Neuronal stem cell (in vitro differentiated cells): Measurements from ENCODE around the gene AMBRA1.
"Not testable (repeated sequence)": the region's sequence is repeated elsewhere in the genome, so short reads cannot be mapped to it uniquely, and the experiment has no call there.

Experiments
- DNase-seq: peaks from one replicate; pipeline ENCODE4 v3.0.0-alpha.2; 2013; ENCODE audit warnings: low spot score
- H2AFZ ChIP-seq: one replicate; pipeline ENCODE4 v1.6.1; 2013; ENCODE audit warnings: mild to moderate bottlenecking, low read length, inconsistent platforms
- H2AK5ac ChIP-seq: 2 replicates; pipeline ENCODE4 v1.6.1; 2013; ENCODE audit warnings: low read depth, mild to moderate bottlenecking, inconsistent platforms, low read length, moderate library complexity, mixed read lengths
- H2BK120ac ChIP-seq: 2 replicates; pipeline ENCODE4 v1.6.1; 2013; ENCODE audit warnings: low read depth, mild to moderate bottlenecking, inconsistent platforms, low read length, moderate library complexity, mixed read lengths
- H2BK12ac ChIP-seq: one replicate; pipeline ENCODE4 v1.6.1; 2013; ENCODE audit warnings: low read length, inconsistent platforms
- H2BK15ac ChIP-seq: 2 replicates; pipeline ENCODE4 v1.6.1; 2013; ENCODE audit warnings: mild to moderate bottlenecking, low read length, inconsistent platforms, mixed read lengths
- H2BK5ac ChIP-seq: one replicate; pipeline ENCODE4 v1.6.1; 2013; ENCODE audit warnings: inconsistent platforms, mild to moderate bottlenecking, low read length, moderate library complexity
- H3K14ac ChIP-seq: one replicate; pipeline ENCODE4 v1.6.1; 2013; ENCODE audit warnings: low read length, inconsistent platforms
- H3K18ac ChIP-seq: 2 replicates; pipeline ENCODE4 v1.6.1; 2013; ENCODE audit warnings: low read length, inconsistent platforms
- H3K23ac ChIP-seq: 2 replicates; pipeline ENCODE4 v1.6.1; 2013; ENCODE audit warnings: low read depth, mild to moderate bottlenecking, mixed read lengths, low read length, inconsistent platforms; ENCODE audit not compliant: poor library complexity
- H3K27ac ChIP-seq: replicated peaks from 3 replicates; pipeline ENCODE4 v1.5.1; 2013; ENCODE audit warnings: low read length, inconsistent platforms
- H3K27me3 ChIP-seq, 3 experiments: 2 replicates each; pipeline ENCODE4 v1.6.1; 2013; ENCODE audit warnings: low read length in 3 of 3, mild to moderate bottlenecking in 2 of 3, inconsistent platforms in 1 of 3, low read depth in 1 of 3, mixed read lengths in 1 of 3, moderate library complexity in 1 of 3; ENCODE audit not compliant: control insufficient read depth in 3 of 3, insufficient read depth in 3 of 3
- H3K36me3 ChIP-seq, 2 donors: replicated peaks in 1 of 2; 2 replicates each; pipeline ENCODE4 v1.6.1; 2013; ENCODE audit warnings: low read length in 2 of 2; ENCODE audit not compliant: control insufficient read depth in 2 of 2, insufficient read depth in 2 of 2
- H3K4ac ChIP-seq: 2 replicates; pipeline ENCODE4 v1.6.1; 2013; ENCODE audit warnings: inconsistent platforms, mild to moderate bottlenecking, low read length, moderate library complexity
- H3K4me1 ChIP-seq, 2 donors: 1 replicate in 1 of 2; 2 replicates in 1 of 2; pipeline ENCODE4 v1.6.1; 2013; ENCODE audit warnings: low read length in 2 of 2, low read depth in 1 of 2; ENCODE audit not compliant: control insufficient read depth in 2 of 2, insufficient read depth in 1 of 2
- H3K4me2 ChIP-seq: one replicate; pipeline ENCODE4 v1.6.1; 2013; ENCODE audit warnings: mild to moderate bottlenecking, low read length, inconsistent platforms; ENCODE audit not compliant: insufficient read depth, poor library complexity, severe bottlenecking
- H3K4me3 ChIP-seq, 2 donors: 2 replicates each; pipeline ENCODE4 v1.5.1; 2013; ENCODE audit warnings: low read length in 2 of 2, mild to moderate bottlenecking in 2 of 2, inconsistent platforms in 1 of 2, moderate library complexity in 1 of 2
- H3K79me1 ChIP-seq: one replicate; pipeline ENCODE4 v1.6.1; 2013; ENCODE audit warnings: low read depth, mild to moderate bottlenecking, inconsistent platforms, low read length, moderate library complexity
- H3K9ac ChIP-seq: one replicate; pipeline ENCODE4 v1.6.1; 2013; ENCODE audit warnings: mild to moderate bottlenecking, low read depth, low read length, inconsistent platforms; ENCODE audit not compliant: poor library complexity
- H3K9me3 ChIP-seq, 2 donors: replicated peaks in 1 of 2; 2 replicates each; pipeline versions ENCODE3 to v1.6.1; 2013; ENCODE audit warnings: low read length in 2 of 2, mild to moderate bottlenecking in 2 of 2, inconsistent platforms in 1 of 2, low read depth in 1 of 2, mixed read lengths in 1 of 2, moderate library complexity in 1 of 2; ENCODE audit not compliant: control insufficient read depth in 2 of 2, insufficient read depth in 1 of 2
- H4K8ac ChIP-seq: one replicate; pipeline ENCODE4 v1.6.1; 2013; ENCODE audit warnings: low read depth, mild to moderate bottlenecking, inconsistent platforms, low read length, moderate library complexity
- H4K91ac ChIP-seq: one replicate; pipeline ENCODE4 v1.6.1; 2013; ENCODE audit warnings: low read length, low read depth, mild to moderate bottlenecking, inconsistent platforms; ENCODE audit not compliant: poor library complexity
- WGBS, 2 donors: extraction: QIAGEN DNeasy Blood & Tissue Kit; methylation state at CpG; one replicate each; pipeline ENCODE4 v1.1.7; 2013; ENCODE audit warnings: missing lambda C conversion rate in 2 of 2, mixed read lengths in 1 of 2; ENCODE audit not compliant: insufficient read length in 2 of 2, insufficient replicate concordance in 1 of 2; ENCODE audit errors: extremely low coverage in 2 of 2; 5-methylcytosine and 5-hydroxymethylcytosine counted together

Gene AMBRA1

DNA sequence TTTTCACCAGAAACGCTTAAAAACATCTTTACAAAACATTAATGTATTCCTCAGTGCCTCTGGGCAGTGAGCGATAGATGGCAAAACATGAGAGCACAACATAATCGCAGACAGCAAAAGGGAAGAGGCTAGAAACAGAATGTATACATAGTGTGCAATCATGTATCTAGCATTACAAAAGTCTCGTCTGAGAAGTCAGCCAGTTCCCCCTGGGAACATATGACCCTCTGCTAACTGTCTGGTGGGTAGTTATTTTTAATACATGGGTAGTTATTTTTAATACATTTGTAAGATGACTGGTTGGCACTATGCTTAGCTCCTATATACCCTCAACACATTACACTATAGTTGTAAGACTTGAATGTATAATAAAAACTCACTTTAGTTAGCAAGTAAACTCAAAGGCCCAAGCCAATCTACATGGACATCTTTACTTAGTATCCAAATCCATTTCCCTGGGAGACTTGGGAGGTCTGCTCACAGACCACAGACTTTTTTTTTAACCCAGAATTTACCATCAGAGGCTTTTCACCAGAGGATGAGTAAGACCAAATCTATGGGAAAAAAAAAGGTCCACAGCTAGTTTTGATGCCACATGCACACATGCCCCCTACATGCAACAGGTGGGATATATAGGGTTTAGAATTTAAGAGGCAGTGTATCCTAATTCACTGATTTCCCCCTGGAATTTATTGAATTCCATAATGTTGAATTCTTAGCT is 71.7 kb downstream of the AMBRA1 start:
- Histone ChIP-seq H3K4me2 (no peak overlapping the region), H3K27ac (no peak overlapping the region), H3K4me1 (peaks cover 2 to 10% of the 10 kb centered on the region in 2 donors), H4K8ac (no peak overlapping the region), H2BK5ac (no peak overlapping the region), H3K18ac (no peak overlapping the region), H2BK120ac (no peak overlapping the region), H3K4ac (no peak overlapping the region), H2BK15ac (no peak overlapping the region), H3K14ac (no peak overlapping the region), H4K91ac (no peak overlapping the region), H3K36me3 (no peaks in the 10 kb centered on the region), H3K79me1 (no peaks in the 10 kb centered on the region), H3K9ac (no peak overlapping the region), H3K4me3 (no peak overlapping the region), H2AK5ac (no peak overlapping the region), H3K23ac (no peak overlapping the region), H2BK12ac (no peak overlapping the region), H2AFZ (no peak overlapping the region), H3K27me3 (no peaks in the 10 kb centered on the region), H3K9me3 (no peaks in the 10 kb centered on the region)
- DNase-seq, result no peak
- WGBS, 2 donors, result no CpG with 5 or more reads among the region's 4 CpGs

DNA sequence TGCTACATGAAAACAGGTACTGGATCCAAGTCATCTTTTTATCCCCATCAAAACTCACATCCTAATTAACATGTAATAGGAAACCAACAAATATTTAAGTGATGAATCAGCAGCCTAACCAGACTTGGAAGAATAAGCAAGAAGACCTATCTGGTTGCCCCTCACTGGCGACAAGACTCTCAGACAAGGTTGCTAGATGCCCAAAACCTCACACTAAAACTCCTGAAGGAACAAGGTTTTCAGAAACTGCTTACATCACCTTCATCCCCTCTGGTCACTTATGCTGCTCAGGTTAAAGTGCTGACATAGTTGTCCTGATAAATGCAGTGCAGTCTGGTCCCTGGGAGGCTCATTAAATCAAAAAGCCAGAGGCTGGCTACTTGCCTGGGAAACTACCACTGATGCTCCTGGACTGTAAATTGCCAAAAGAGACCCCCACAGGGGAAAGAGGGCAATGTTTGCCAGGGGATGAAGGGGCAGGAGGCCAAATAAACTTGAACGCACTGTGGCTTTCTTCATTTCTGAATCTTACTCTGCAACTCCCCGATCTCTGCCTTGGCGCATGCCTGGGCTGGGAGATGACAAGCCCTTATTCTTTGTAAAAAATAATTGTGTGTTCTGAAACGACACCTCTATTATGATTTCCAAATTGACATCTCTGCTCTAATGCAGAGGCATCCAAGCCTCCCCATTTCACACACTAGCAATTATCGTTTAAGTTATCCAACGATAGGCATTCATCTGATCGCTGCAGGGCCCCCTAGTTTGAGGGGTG is 72.7 kb downstream of the AMBRA1 start:
- peaks cover 3 to 10% of the 10 kb centered on the region in 2 donors for H3K4me1 ChIP-seq
- no peak overlapping the region for H3K23ac ChIP-seq
- no peak overlapping the region for H4K8ac ChIP-seq
- H3K9ac ChIP-seq, result no peak overlapping the region
- no peak overlapping the region for H2BK5ac ChIP-seq
- H3K79me1 ChIP-seq, result no peaks in the 10 kb centered on the region
- no peak overlapping the region for H2BK15ac ChIP-seq
- H3K36me3 ChIP-seq, result no peaks in the 10 kb centered on the region
- DNase-seq, result no peak
- no peak overlapping the region for H3K4me3 ChIP-seq
- H3K4ac ChIP-seq, result no peak overlapping the region
- H3K27me3 ChIP-seq, result no peaks in the 10 kb centered on the region
- H2BK120ac ChIP-seq, result no peak overlapping the region
- no peak overlapping the region for H3K14ac ChIP-seq
- H2BK12ac ChIP-seq, result no peak overlapping the region
- no peak overlapping the region for H2AK5ac ChIP-seq
- no peak overlapping the region for H3K27ac ChIP-seq
- no peaks in the 10 kb centered on the region for H3K9me3 ChIP-seq
- no peak overlapping the region for H3K4me2 ChIP-seq
- H4K91ac ChIP-seq, result no peak overlapping the region
- H3K18ac ChIP-seq, result no peak overlapping the region
- no peak overlapping the region for H2AFZ ChIP-seq
- no CpG with 5 or more reads among the region's 8 CpGs for WGBS, 2 donors

DNA sequence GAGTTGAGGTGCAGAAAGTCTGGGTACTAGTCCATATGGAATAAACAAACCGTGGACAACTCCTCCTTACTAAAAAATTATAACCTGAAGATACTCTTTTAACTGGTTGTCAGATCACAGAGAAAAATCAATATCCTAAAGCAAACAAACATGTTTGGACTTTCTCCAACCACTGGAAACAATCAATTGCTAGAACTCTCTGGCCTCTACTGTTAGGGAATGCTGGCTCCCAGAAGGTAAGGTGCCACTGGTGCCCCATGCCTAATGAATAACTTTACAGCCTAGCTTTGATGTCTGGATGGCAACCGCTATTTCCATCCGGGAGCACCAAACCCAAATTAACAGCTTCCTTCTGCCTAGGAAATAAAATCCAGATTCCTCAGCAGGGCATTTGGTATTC is 74.5 kb downstream of the AMBRA1 start:
- Histone ChIP-seq H3K4ac (no peak overlapping the region), H2BK5ac (no peak overlapping the region), H3K4me1 (peaks cover 3 to 10% of the 10 kb centered on the region in 2 donors), H2AK5ac (no peak overlapping the region), H3K36me3 (no peaks in the 10 kb centered on the region), H2AFZ (no peak overlapping the region), H3K23ac (no peak overlapping the region), H3K4me3 (no peak overlapping the region), H4K8ac (no peak overlapping the region), H2BK120ac (no peak overlapping the region), H2BK12ac (no peak overlapping the region), H4K91ac (no peak overlapping the region), H3K14ac (no peak overlapping the region), H3K18ac (no peak overlapping the region), H3K27me3 (no peaks in the 10 kb centered on the region), H3K9ac (no peak overlapping the region), H3K9me3 (no peaks in the 10 kb centered on the region), H3K27ac (no peak overlapping the region), H3K4me2 (no peak overlapping the region), H2BK15ac (no peak overlapping the region), H3K79me1 (peaks cover 2% of the 10 kb centered on the region)
- DNase-seq, result no peak
- WGBS, 2 donors, result no CpG with 5 or more reads among the region's 3 CpGs

DNA sequence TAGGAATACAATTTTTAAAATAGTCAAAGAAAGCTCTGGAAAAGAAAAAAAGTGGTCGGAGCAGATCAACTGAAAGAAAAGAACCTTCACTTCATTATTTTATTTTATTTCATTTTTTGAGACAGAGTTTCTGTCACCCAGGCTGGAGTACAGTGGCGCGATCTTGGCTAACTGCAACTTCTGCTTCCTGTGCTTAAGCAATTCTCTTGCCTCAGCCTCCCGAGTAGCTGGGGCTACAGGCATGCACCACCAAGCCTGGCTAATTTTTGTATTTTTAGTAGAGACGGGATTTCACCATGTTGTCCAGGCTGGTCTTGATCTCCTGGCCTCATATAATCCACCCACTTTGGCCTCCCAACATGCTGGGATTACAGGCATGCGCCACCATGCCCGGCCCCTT is 74.9 kb downstream of the AMBRA1 start:
- not testable (repeated sequence) for H4K8ac ChIP-seq, H3K4me3 ChIP-seq, H3K36me3 ChIP-seq, H4K91ac ChIP-seq, H3K23ac ChIP-seq, H3K79me1 ChIP-seq, H2BK15ac ChIP-seq, DNase-seq, H2BK120ac ChIP-seq, H2AFZ ChIP-seq, H3K4me2 ChIP-seq, H3K27me3 ChIP-seq, H2AK5ac ChIP-seq, H3K4me1 ChIP-seq, H3K9me3 ChIP-seq, H3K27ac ChIP-seq, H2BK5ac ChIP-seq, H3K18ac ChIP-seq, H3K9ac ChIP-seq, H3K14ac ChIP-seq, H2BK12ac ChIP-seq, H3K4ac ChIP-seq
- WGBS, 2 donors, result no CpG with 5 or more reads among the region's 7 CpGs
